ENCODE data around the gene ICOS.

Gene ICOS

GRCh38 chr2:203909261-203909967 lies 27.1 kb upstream of the ICOS start:
- no peak overlapping the region for H3K27ac ChIP-seq
- H3K36me3 ChIP-seq (replicated peaks), result no peaks in the 10 kb centered on the region
- in situ Hi-C loops (cut with HindIII; ENCODE audit: low pct_ligation_motif_present, low sequenced_read_pairs), result no loop called here
- no peaks in the 10 kb centered on the region for H3K27me3 ChIP-seq (replicated peaks)
- TF ChIP-seq, protein P1, sequence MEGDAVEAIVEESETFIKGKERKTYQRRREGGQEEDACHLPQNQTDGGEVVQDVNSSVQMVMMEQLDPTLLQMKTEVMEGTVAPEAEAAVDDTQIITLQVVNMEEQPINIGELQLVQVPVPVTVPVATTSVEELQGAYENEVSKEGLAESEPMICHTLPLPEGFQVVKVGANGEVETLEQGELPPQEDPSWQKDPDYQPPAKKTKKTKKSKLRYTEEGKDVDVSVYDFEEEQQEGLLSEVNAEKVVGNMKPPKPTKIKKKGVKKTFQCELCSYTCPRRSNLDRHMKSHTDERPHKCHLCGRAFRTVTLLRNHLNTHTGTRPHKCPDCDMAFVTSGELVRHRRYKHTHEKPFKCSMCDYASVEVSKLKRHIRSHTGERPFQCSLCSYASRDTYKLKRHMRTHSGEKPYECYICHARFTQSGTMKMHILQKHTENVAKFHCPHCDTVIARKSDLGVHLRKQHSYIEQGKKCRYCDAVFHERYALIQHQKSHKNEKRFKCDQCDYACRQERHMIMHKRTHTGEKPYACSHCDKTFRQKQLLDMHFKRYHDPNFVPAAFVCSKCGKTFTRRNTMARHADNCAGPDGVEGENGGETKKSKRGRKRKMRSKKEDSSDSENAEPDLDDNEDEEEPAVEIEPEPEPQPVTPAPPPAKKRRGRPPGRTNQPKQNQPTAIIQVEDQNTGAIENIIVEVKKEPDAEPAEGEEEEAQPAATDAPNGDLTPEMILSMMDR (IDR thresholded peaks at IDR 0.05; ENCODE audit: low read depth, low read length, missing control alignments), result peak; percentile 81
- DNase-seq, result peak; percentile 74
- peak overlapping the region; percentile 16 for H3K4me3 ChIP-seq (ENCODE audit: low read depth, low read length)

DNA sequence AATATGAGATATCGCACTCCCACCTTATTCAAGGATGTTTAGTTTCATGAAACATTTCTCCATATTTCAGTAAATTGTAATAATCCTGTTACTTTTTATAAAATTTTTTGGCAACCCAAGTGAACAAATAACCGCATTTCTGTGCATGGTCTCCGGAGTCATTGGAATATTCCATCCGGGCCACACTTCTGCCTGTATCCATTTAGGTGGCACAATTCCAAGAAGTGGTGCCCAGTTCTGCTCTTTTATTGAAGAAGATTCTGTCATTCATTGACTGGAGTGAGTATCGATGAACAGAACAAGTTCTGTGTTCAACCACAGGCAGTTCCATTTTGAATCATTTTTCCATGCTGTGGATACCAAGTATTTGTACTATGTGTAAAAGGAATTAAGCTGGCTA lies 26.6 kb upstream of the ICOS start:
- Histone ChIP-seq H3K27ac (no peak overlapping the region), H3K4me3 (ENCODE audit: low read depth, low read length) (no peak overlapping the region), H3K36me3 (replicated peaks) (no peaks in the 10 kb centered on the region), H3K27me3 (replicated peaks) (no peaks in the 10 kb centered on the region)
- DNase-seq, result no peak
- TF ChIP-seq, protein P1 (IDR thresholded peaks at IDR 0.05; ENCODE audit: low read depth, low read length, missing control alignments), result no peak
- in situ Hi-C loops (cut with HindIII; ENCODE audit: low pct_ligation_motif_present, low sequenced_read_pairs), result no loop called here

DNA sequence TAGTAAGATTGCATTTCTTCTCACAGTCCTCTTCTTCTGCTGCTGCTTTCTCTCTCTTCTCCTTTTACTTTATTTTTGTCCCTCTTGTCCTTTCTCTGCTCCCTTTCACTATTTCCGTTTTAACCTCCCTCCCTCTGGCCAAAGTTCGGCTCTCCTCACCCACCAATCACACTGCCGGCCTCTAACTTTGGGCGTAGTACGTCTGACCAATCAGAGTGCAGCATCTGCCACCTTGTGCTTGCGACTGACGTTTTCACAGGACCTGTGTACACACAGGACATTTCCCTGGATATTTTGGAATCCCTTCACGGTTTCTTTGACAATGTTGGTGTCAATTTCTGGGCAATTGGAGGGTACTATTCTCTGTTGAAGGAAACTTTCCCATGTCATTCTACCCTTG lies 22.6 kb upstream of the ICOS start:
- no peak overlapping the region for H3K27ac ChIP-seq
- DNase-seq, result no peak
- H3K36me3 ChIP-seq (replicated peaks), result no peaks in the 10 kb centered on the region
- no peak overlapping the region for H3K4me3 ChIP-seq (ENCODE audit: low read depth, low read length)
- TF ChIP-seq, protein P1 (IDR thresholded peaks at IDR 0.05; ENCODE audit: low read depth, low read length, missing control alignments), result no peak
- no peaks in the 10 kb centered on the region for H3K27me3 ChIP-seq (replicated peaks)
- in situ Hi-C loops (cut with HindIII; ENCODE audit: low pct_ligation_motif_present, low sequenced_read_pairs), result no loop called here

DNA sequence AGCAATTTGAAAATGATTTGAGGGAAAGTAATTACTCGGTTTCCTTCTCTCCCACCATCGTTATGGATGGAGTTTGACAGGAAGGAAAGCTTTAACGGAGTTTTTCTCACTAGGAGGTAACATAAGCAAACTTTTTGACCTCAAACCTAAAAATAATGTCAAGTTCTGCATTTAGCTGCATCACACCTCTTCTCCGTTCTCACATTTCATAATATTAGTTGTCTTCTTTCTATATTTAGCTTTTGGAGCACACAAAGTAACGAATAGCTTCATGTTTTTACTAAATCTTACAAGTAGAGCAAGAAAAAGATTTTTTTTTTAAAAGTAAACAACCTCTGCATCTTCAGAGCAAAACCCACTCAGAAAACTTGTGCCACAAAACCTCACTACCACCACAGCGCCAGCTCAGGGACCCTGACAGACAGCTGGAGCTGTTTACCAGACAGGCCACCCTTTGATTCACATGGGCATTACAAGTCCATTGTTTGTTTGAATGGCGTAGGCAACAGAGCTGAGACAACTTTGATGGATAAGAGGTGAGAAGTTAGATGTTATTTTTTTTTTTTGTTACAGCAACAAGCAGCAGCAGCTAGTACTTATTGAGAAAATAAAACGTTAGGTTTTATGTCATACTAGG lies 21.9 kb upstream of the ICOS start:
- no peak overlapping the region for H3K27ac ChIP-seq
- DNase-seq, result no peak
- TF ChIP-seq, protein P1 (IDR thresholded peaks at IDR 0.05; ENCODE audit: low read depth, low read length, missing control alignments), result no peak
- no peaks in the 10 kb centered on the region for H3K27me3 ChIP-seq (replicated peaks)
- H3K4me3 ChIP-seq (ENCODE audit: low read depth, low read length), result no peak overlapping the region
- H3K36me3 ChIP-seq (replicated peaks), result no peaks in the 10 kb centered on the region
- in situ Hi-C loops (cut with HindIII; ENCODE audit: low pct_ligation_motif_present, low sequenced_read_pairs), result no loop called here

DNA sequence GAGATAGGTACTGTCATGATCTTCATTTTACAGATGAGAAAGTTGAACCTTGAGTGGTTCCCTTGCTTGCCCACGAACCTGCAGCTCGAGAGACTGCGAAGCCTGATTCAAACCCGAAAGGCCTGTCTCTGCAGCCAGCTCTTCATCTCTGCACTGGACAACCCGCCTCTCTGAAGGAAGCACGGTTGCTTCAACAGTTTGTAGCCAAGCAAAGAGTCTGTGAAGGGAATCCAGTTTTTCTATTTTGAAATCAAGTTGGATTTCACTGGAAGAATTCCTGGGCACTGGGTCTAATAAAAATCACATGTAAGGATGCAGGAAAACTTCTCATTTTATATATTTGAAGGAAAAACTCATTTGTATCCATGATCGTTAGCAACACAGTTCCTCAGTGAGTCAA lies 21.3 kb upstream of the ICOS start:
- no peak overlapping the region for H3K4me3 ChIP-seq (ENCODE audit: low read depth, low read length)

More for the DNA sequence above, 21.3 kb upstream of the ICOS start:
- Histone ChIP-seq H3K27ac (no peak overlapping the region), H3K36me3 (replicated peaks) (no peaks in the 10 kb centered on the region), H3K27me3 (replicated peaks) (no peaks in the 10 kb centered on the region)
- no peak for DNase-seq
- in situ Hi-C loops (cut with HindIII; ENCODE audit: low pct_ligation_motif_present, low sequenced_read_pairs), result no loop called here
- TF ChIP-seq, protein P1 (IDR thresholded peaks at IDR 0.05; ENCODE audit: low read depth, low read length, missing control alignments), result no peak
